ENCODE data around the gene CASQ1. TPM values are rescaled to one million over a fixed set of nuclear protein-coding genes. Genes with fewer than 3 reads are reported as not detected.

The CASQ1 gene
- total and polyA plus RNA-seq, 5 donors from 2014 or later = not detected

GRCh38 chr1:160251011-160251410, 60.6 kb downstream of the CASQ1 start:
- H3K9me3 Mint-ChIP-seq = no peaks in the 10 kb centered on the region
- H3K36me3 Mint-ChIP-seq = peaks cover 10% of the 10 kb centered on the region
- Histone ChIP-seq H3K27me3 (ENCODE audit: control insufficient read depth, insufficient read depth, low read length) (no peaks in the 10 kb centered on the region), H3K4me1 (ENCODE audit: control insufficient read depth, insufficient read depth, low read length, poor library complexity, severe bottlenecking) (no peaks in the 10 kb centered on the region), H3K9me3 (ENCODE audit: control insufficient read depth in 2 of 2, low read length in 2 of 2) (no peaks in the 10 kb centered on the region), H3K27ac (ENCODE audit: insufficient read depth, low read length, poor library complexity, severe bottlenecking) (no peak overlapping the region), H3K36me3 (ENCODE audit: control insufficient read depth, insufficient read depth, low read length) (peaks cover 10% of the 10 kb centered on the region), H3K4me3 (ENCODE audit: low read depth, low read length) (no peak overlapping the region)
- no peaks in the 10 kb centered on the region for H3K27me3 Mint-ChIP-seq
- peak overlapping the region in 2 of 3 donors; percentile 71 to 90 for H3K27ac Mint-ChIP-seq
- DNase-seq (no peak), ATAC-seq (ENCODE audit: low read depth in 2 of 2) (no peak)
- H3K4me3 Mint-ChIP-seq = no peak overlapping the region
- H3K4me1 Mint-ChIP-seq = peaks cover 21 to 31% (median 23%) of the 10 kb centered on the region in 4 donors

Other genes with a start within 250 kb of the CASQ1 start
- gene IGSF9, start 245.0 kb upstream of the CASQ1 start, total RNA-seq = not detected
- under 1 TPM in 1 of 4 donors, not detected in 3; 0.23 TPM for gene IGSF9, start 245.0 kb upstream of the CASQ1 start, polyA plus RNA-seq
- gene SLAMF9, start 236.3 kb upstream of the CASQ1 start, total RNA-seq = not detected
- not detected for gene SLAMF9, start 236.3 kb upstream of the CASQ1 start, polyA plus RNA-seq
- gene PIGM, start 158.6 kb upstream of the CASQ1 start, total RNA-seq = 3.6 TPM
- 1 to 10 TPM; 4.3 to 5.5 (median 4.7) TPM for gene PIGM, start 158.6 kb upstream of the CASQ1 start, polyA plus RNA-seq
- gene KCNJ10, start 120.4 kb upstream of the CASQ1 start, total RNA-seq = not detected
- not detected for gene KCNJ10, start 120.4 kb upstream of the CASQ1 start, polyA plus RNA-seq
- not detected for gene KCNJ9, start 109.0 kb upstream of the CASQ1 start, total RNA-seq
- under 1 TPM in 2 of 4 donors, not detected in 2; 0.05 to 0.25 TPM for gene KCNJ9, start 109.0 kb upstream of the CASQ1 start, polyA plus RNA-seq
- gene IGSF8, start 92.0 kb upstream of the CASQ1 start, total RNA-seq = 33.9 TPM
- 10 to 100 TPM; 39.2 to 45.5 (median 43.0) TPM for gene IGSF8, start 92.0 kb upstream of the CASQ1 start, polyA plus RNA-seq
- gene ATP1A2, start 74.8 kb upstream of the CASQ1 start, total RNA-seq = not detected
- gene ATP1A2, start 74.8 kb upstream of the CASQ1 start, polyA plus RNA-seq = not detected
- not detected for gene ATP1A4, start 39.0 kb upstream of the CASQ1 start, total RNA-seq
- not detected for gene ATP1A4, start 39.0 kb upstream of the CASQ1 start, polyA plus RNA-seq
- 21.5 TPM for gene PEA15, start 14.8 kb downstream of the CASQ1 start, total RNA-seq
- 10 to 100 TPM in 1 of 4 donors, 1 to 10 TPM in 3; 7.5 to 10.2 (median 8.3) TPM for gene PEA15, start 14.8 kb downstream of the CASQ1 start, polyA plus RNA-seq
- 182 TPM for gene DCAF8, start 72.0 kb downstream of the CASQ1 start, total RNA-seq
- gene DCAF8, start 72.0 kb downstream of the CASQ1 start, polyA plus RNA-seq = 10 to 100 TPM; 50.3 to 74.1 (median 54.9) TPM
- gene PEX19, start 94.6 kb downstream of the CASQ1 start, total RNA-seq = 44.4 TPM
- 10 to 100 TPM; 55.6 to 61.5 (median 58.8) TPM for gene PEX19, start 94.6 kb downstream of the CASQ1 start, polyA plus RNA-seq
- gene COPA, start 152.7 kb downstream of the CASQ1 start, total RNA-seq = 150 TPM
- 100 to 1,000 TPM; 121 to 140 (median 133) TPM for gene COPA, start 152.7 kb downstream of the CASQ1 start, polyA plus RNA-seq
- 80.5 TPM for gene NCSTN, start 152.8 kb downstream of the CASQ1 start, total RNA-seq
- gene NCSTN, start 152.8 kb downstream of the CASQ1 start, polyA plus RNA-seq = 10 to 100 TPM; 59.3 to 66.3 (median 60.7) TPM
- not detected for gene NHLH1, start 176.5 kb downstream of the CASQ1 start, total RNA-seq
- under 1 TPM in 1 of 4 donors, not detected in 3; 0.06 TPM for gene NHLH1, start 176.5 kb downstream of the CASQ1 start, polyA plus RNA-seq
- gene VANGL2, start 210.0 kb downstream of the CASQ1 start, total RNA-seq = 0.07 TPM
- not detected for gene VANGL2, start 210.0 kb downstream of the CASQ1 start, polyA plus RNA-seq